GM18520 (cell line): ENCODE measurements around the gene C20orf144.
"Not testable (repeated sequence)": the region's sequence is repeated elsewhere in the genome, so short reads cannot be mapped to it uniquely, and the experiment has no call there.

Source experiments
- ATAC-seq: cut with Tn5 transposase; IDR thresholded peaks from one replicate; pipeline ENCODE4 v1.9.1; 2021; ENCODE audit not compliant: unreplicated experiment

The C20orf144 gene

DNA sequence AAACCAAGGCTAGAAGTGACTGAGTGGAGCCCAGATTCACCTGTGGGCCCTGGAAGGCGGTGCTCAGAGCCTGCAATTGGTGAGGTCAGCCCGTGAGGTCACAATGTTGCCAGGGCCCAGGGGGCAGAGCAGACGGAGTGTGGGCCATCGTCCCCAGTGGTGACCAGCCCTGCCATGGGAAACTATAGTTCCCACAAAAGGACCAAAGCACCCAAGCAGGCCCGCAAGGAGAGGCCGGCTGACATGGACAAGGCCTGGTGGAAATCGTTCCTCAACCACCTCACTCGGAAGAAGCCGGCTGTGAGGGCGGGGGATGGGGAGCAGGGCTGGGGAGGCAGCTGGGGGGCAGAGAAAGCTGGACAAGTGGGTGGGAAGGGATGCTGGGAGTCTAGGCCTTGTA, at the start of gene C20orf144:
Gene C20orf144 (plus strand): TSS at position 156 of the 400 bp plus-strand sequence. CDS start 19 bp downstream, at position 175.
- no peak for ATAC-seq

DNA sequence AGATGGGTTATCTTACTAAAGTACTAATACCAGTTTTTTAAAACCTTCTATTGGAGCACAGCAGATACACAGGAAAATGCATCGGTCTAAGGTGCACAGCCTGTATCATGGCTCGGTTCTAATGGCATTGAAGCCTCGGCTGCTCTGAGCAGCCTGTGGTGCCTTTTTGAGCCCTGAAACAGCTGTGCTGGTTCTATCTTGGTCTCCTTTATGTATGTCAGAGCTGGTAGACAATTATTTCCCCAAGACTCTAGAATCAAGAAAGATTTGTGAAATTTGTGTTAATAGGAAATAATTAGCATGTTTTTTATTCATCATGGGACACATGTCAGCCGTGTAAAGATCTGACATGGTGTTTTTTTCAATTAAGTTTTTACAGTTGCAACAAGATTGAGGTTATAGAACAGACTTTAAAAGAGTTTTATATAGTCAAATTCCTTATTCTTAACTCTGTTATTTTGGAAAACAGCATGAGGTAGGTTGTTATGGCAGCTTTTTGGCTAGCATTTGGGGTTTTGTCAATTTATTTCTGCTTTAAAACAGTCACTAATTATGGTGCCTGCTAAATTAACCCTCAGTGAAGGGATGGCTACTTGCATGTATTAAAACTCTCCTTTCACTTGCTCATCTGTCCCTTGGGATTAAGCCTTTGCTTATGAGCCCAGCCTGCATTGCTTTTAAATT, 40.3 kb upstream of the C20orf144 start:
- no peak for ATAC-seq

DNA sequence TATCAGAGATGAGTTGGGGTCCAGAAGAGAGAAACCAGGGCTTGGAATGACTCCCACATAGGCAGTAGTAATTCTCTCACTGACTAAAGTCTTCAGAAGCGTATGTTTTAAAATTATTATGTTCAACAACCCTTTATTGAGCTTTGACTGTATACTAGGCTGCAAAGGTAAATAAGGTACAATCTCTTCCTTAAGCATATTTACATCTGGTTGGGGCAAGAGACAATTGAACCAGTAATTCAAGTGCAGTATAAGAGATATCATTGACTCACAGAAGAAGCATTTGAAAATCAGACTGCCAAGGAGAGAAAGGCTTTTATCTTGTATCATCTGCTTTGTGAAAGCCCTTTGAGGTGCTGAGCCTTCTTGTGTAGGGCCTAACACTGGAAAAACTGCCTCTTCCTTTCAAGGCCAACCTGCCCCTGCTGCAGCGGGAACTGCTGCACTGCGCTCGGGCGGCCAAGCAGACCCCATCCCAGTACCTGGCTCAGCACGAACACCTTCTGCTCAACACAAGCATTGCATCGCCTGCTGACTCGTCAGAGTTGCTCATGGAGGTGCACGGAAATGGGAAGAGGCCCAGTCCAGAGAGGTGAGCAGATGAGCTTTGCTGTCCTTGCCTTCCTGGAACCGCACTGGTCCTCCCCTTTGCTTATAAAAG, 39.3 kb upstream of the C20orf144 start:
- ATAC-seq = no peak

DNA sequence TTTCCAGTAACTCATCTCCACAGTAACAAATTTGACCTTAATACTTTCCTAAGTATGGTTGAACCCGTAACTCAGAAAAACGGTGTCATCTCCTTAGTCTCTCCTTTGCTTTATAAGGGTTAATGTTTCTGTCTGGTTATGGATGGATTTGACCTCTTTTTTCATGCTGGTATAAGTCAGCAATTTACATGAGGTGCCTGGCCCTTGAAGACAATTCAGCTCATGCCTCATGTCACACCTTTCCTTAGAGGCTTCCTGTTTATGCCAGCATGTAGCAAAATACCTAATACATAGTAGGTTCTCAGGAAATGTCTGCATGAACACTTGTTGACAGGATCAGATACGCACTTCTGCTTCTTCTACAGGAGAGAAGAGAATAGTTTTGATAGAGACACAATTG, 37.7 kb upstream of the C20orf144 start:
- no peak for ATAC-seq

DNA sequence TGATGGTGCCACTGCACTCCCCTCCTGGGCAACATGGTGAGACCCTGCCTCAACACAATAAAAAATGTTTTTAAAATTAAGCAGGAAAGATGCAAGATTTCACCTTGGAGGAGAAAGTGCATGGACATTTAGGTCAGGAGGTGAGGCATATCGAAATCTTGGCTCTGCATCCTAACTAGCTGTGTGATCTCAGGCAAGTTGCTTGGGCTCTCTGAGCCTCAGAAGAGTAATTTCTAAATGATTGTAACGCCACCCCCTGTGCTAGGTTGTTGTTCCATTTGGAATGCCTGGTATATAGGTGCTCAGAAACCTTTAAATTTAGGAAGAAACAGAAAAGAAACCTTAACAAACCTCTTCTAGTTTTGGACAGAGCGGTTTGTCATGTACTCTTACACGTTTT, 35.9 kb upstream of the C20orf144 start:
- no peak for ATAC-seq

DNA sequence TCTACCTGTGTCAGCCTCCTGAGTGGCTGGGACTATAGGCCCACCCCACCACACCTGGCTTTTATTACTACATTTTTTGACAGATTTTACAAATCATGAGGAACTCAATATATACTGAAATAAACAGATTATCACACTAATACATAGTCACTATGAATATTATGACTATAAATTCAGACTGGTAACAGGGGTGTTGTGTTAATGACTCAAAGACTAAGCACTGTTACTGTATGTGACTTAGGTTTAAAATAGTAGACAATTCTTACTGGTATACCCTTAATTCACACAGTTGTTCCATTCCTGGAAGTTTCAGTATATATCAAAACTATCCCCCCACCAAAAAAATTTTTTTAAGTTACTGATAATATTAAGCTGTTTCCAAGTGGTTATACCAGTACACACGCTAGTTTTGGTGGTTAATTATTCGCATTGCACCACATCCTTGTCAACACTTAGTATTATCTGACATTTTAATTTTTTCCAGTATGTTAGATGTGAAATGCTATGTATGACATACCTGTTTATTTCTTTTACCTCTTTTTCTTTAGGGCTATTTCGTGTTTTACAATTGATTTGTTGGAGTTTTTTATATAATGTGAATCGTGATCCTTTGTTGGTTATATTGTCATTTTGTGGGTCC, 34.4 kb upstream of the C20orf144 start:
- no peak for ATAC-seq

DNA sequence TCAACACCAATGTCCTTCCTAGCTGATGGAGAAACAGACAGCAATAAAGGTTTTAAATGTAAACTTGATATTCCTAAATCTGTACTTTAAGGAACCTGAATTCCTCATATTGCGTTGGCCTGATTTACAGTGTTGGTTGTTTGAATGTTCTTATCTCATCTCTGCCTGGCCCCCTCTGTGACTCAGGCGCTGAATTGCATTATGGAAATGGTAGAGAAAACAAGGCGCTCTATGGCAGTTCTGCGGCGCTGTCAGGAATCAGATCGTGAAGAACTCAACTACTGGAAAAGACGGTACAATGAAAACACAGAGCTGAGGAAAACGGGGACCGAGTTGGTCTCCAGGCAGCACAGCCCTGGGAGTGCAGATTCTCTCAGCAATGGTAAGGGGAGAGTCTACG, 32.6 kb upstream of the C20orf144 start:
- no peak for ATAC-seq

DNA sequence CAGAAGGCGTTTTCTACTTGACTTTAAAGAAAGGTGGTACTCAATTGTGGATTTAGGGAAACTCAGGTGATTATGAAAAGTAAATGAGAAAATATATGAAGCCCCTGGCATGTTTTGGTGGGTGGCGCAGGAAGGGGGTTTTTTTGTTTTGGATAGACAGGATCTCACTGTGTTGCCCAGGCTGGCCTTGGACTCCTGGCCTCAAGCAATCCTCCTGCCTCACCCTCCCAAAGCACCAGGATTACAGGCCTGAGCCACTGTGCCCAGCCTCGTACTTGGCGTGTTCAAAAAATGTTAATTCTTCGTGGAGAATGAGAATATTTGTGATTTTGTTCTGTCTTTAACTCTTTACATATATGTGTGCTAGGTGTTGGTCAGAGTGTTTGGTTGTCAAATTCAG, 32.1 kb upstream of the C20orf144 start:
- ATAC-seq = no peak

DNA sequence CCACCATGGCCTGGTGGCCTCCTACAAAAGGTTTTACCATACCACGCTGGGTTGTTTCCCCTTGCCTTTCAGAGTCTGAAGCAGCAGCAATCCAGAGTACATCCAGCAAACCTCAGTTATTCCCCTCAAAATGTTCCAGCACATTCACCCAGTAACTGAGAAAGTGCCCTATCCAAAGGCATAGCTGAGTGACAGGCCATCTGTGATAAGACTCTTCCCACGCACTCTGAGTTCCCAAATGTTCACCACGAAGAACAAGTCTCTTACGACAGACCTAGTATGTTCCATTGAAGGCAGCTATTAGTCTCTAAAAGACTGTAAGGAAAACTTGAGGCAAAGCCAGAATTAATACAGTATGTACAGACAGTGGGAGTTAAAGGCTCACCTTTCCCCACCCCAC, 31.6 kb upstream of the C20orf144 start:
- ATAC-seq = no peak

DNA sequence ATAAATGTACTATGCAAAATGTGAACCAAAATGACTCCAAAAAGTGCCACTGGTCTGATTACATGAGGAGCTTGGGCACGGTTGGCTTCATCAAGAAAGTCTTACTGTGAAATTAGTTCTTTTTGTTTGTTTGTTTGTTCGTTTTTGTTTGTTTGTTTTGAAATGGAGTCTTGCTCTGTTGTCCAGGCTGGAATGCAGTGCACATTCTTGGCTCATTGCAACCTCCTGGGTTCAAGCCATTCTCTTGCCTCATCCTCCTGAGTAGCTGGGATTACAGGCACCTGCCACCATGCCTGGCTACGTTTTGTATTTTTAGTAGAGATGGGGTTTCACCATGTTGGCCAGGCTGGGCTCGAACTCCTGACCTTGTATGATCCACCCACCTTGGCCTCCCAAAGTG, 30.2 kb upstream of the C20orf144 start:
- not testable (repeated sequence) for ATAC-seq

DNA sequence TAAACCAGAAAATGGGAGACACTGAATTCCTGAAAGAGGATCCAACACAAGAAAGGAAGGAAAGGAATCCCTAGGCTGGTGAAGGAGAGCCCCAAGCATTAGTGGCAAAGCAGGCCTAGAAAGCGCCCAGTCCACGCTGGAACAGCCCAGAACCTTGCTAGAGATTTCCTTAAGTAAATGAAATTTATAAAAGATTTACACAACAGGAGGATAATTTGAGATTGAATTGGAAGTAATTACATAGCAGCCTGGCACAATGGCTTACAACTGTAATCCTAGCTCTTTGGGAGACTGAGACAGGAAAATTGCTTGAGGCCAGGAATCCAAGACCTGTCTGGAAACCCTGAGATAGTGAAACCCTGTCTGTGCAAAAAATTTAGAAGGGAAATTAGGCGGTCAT, 26.8 kb upstream of the C20orf144 start:
- no peak for ATAC-seq

DNA sequence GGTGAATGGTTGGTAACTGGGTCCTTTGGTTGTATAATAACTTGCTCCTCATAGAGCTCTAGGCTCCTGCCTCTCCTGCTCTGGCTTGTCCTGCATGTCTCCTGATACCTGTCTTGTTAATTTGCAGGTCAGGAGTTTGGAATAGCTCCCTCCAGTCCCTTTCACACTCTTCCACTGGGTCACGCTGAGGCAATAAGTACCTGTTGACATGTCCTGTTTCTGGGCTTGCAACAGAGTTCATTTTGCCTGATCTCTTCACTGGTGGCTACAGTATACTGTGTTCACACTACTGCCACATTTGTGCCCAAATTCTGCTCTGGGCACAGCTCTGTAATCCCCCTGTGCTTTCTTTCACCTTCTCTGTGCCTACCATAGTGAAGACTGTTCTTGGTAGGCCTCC, 25.4 kb upstream of the C20orf144 start:
- no peak for ATAC-seq

DNA sequence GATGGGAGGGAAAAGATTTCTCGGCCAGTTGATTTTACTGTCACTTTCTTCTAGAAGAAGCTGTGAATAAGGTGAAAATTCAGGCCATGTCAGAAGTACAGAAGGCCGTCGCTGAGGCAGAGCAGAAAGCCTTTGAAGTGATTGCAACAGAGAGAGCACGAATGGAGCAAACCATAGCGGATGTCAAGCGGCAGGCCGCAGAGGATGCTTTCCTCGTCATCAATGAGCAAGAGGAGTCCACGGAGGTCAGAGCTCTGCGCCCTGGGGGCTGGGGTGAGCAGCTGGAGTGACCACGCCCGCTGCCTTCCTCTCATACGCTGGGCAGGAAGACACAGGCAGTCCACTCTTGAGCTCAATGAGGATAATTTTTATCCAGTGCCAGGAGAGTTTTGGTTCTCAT, 21.8 kb upstream of the C20orf144 start:
- ATAC-seq = no peak

DNA sequence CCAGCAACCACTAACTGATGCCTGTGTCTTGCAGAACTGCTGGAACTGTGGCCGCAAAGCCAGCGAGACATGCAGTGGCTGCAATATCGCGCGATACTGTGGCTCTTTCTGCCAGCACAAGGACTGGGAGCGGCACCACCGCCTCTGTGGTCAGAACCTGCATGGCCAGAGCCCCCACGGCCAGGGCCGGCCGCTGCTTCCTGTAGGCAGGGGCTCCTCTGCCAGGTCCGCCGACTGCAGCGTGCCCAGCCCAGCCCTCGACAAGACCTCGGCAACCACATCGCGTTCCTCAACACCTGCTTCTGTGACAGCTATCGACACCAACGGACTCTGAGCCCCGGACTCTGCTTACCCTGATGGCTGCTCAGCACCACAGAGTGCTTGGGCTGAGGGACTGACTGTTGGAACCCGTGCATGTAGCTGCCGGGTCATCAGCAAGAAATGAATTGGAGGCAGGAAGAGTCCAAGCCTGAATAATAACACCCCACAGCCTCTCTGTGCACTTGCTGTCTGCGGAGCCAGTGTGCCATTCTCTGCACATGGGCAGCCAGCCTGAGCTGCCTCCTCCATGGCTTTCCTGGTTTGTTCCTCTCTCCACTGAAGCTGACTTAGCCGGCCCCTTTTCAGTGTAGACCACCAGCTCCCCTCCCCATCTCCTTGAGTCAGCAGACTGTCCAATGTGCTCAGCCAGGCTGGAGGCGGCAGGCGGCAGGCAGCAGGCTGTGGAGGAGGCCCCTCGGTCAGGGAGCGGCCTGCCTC, 17.6 kb upstream of the C20orf144 start:
- no peak for ATAC-seq

DNA sequence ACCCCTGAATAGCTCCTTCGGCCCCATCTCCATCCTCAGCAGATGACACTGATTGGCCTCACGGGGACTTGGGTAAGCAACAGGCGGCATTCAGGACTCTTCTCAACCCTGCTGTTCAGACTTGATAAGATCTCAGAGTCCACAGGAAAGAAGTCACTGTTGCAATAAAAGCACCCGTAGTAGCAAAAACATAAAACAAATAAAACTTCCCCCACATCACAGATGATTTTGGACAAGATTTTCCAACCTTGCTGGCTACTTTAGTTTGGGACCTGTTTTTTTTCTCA, 17.1 kb upstream of the C20orf144 start:
- no peak for ATAC-seq

DNA sequence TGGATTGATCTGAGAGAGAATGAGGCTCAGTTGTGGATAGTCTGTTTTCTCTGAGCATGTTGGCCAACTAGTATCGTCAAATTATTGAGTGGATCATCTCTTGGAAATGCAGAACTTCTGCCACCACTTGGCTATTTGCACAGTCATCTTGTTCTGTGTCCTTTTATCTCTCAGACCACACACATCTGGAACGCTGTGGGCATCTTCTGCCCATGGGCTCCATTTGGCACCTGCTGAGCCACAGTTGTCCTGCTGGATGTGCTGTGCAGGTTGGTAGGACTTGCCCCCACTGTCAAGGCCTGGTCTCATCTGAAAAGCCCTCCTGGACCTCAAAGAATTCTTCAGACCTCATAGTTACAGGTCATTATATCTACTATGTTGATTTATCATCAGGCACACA, 16.7 kb upstream of the C20orf144 start:
- ATAC-seq = no peak

DNA sequence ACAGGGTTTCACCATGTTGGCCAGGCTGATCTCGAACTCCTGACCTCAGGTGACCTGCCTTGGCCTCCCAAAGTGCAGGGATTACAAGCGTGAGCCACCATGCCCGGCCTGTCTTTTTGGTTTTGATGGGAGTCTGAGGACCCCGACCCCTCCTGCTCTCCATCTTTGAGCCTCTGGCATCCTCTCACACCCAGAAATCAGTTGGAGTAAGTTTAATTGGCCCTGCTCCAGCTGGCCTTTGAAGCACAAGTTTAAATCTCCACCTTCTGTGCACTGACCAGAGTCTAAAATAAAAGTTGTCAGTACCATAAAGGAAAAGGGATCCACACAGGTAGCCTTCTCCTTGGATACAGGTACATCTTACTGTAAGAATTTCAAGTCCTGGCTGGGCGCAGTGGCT, 15.9 kb upstream of the C20orf144 start:
- no peak for ATAC-seq

DNA sequence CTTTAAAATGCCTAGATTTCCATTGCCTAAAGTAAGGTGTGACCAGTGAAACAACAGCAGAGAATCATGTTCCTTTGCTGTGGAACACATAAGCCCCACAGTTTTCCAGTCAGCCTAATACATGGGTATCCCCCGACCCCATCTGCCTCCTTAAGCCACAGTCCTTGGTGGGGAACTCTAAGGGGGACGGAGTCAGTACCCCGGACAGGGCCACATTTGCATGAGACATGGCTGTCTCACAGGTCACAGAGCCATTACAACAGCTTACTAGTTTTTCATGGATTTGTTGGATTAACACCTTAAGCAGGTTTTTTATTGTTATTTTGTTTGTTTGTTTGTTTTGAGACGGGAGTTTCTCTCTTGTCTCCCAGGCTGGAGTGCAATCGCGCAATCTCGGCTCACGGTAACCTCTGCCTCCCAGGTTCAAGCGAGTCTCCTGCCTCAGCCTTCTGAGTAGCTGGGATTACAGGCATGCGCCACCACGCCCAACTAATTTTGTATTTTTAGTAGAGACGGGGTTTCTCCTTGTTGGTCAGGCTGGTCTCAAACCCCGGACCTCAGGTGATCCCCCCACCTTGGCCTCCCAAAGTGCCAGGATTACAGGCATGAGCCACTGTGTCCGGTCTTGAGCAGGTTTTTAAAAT, 15.0 kb upstream of the C20orf144 start:
- not testable (repeated sequence) for ATAC-seq

DNA sequence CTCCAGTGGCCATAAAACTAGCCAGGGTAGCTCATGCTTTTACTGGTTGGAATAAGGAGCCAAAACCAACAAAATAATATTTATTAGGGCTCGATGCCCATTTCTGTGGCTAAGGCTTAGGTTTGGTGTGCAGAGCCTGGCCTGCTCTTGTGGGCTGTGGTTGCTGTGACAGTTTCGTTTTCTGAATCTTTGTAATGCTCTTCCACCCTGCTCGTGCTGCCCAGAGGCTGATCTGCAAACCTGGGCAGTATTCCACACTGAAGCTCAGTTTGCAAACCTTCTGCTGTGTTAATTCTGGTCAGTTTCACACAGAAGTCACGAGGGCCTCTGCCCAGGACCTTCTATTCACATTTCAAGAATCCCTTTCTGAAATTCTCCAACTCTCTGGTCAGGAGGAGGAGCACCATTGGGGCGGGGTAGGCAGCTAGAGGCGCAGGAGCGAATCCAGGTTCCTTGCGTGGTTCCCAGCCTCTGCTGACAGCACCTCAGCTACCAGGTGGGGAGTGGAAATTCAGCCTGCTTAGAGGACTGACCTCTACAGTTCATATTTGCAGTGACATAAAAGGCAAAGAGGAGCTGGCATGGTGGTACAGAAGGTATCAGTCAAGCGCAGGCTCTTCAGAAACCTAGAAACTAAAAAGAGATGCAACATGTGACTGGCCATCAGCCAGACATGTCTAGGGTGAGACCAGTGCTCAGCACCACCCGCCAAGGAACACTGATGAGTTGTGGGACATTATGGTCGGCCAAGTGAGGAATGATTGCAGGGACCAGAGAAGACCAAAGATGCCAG, 14.3 kb upstream of the C20orf144 start:
- no peak for ATAC-seq

DNA sequence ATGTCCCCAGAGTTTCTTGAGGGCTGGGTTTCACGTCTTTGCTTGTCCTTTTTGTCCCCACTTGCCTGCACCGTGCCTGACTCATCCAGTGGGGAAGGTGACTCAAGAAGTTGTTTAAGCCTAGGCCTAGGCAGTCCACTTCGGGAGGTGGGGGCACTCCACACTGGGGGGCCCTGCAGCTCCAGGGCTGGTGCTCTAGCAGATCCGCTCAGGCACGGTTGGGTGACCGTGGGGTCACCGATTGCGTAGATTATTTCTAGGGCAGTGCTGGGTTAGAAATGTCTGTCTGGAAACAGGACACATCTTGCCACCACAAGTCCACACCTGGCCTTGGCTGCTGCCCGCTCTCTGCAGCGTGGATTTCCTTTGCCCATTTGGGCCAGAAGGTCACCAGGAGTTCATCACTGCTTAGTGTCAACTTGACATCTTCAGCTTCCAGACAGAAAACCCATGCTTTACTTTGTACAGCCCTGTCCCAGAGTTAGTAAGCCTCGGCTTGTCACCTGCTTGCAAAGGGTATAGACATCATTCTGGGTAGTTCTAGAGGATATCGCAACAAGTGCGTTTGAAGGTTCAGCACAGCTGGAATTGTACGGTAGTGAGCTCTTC, 13.6 kb upstream of the C20orf144 start:
- no peak for ATAC-seq
